ENCODE results near the gene RPL22.

GRCh38 chr1:6241887-6242740 is 42.7 kb upstream of the RPL22 start:
- TF ChIP-seq RNF2 (conservative IDR thresholded peaks at IDR 0.05; ENCODE audit: low read depth) (no peak), MAX (IDR thresholded peaks at IDR 0.05) (no peak), TERF1 (CRISPR knock-in tag; IDR thresholded peaks at IDR 0.05) (no peak), CTCF (CRISPR knock-in tag; IDR thresholded peaks at IDR 0.05) (no peak), IRF1 (CRISPR knock-in tag; IDR thresholded peaks at IDR 0.05; ENCODE audit: low read depth) (no peak), POLR2A (IDR thresholded peaks at IDR 0.05; ENCODE audit: insufficient read depth in 1 of 2, low read depth in 2 of 2, low read length in 2 of 2) (no peak), YY1 (IDR thresholded peaks at IDR 0.05; ENCODE audit: insufficient read depth, insufficient replicate concordance, low read depth, low read length) (no peak), ZNF513 (CRISPR knock-in tag; conservative IDR thresholded peaks at IDR 0.05) (no peak)
